Dermis blood vessel endothelial cell (primary cell): Measurements from ENCODE around the gene CDC6. TPM values are rescaled to one million over a fixed set of nuclear protein-coding genes. Genes with fewer than 3 reads are reported as not detected.

Experiments
- DNase-seq: peaks from one replicate; pipeline ENCODE4 v3.0.0; 2010
- total RNA-seq: library from RNA; depleted of rRNA; stranded (reverse); fragments of >200 nt; gene quantifications from 2 replicates; pipeline ENCODE4 v1.2.3, GENCODE V29; 2014

Gene CDC6
- 16.8 and 33.6 TPM in 2 replicates for total RNA-seq

GRCh38 chr17:40287494-40288369 lies at the start of gene CDC6:
TSS of gene CDC6 (plus strand) at chr17:40287879. CDS start at chr17:40289421, 1,542 bp downstream.
- DNase-seq = peak; percentile 99

- DNase-seq = no peak
Measured at GRCh38 chr17:40241252-40241834, 46.3 kb upstream of the CDC6 start.

- no peak for DNase-seq
Measured at GRCh38 chr17:40242774-40243173, 44.9 kb upstream of the CDC6 start.

DNA sequence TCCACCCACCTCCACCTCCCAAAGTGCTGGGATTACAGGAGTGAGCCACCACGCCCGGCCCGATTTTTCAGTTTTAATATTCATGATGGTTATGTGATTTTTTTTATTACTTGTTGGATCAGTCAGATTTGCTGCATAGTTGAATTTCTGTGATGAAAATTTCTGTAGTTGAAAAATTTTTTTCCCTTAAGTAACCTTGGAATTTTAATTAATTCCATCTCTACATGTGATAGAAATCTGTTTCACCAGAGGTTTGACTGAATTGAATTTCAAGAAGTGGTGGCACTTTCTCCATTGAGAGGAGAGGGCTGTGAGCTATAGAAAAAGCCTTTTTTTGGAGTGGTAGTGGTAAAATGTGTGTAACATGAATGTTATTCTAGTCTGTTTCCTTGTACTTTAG lies 43.9 kb upstream of the CDC6 start:
- DNase-seq = no peak

DNA sequence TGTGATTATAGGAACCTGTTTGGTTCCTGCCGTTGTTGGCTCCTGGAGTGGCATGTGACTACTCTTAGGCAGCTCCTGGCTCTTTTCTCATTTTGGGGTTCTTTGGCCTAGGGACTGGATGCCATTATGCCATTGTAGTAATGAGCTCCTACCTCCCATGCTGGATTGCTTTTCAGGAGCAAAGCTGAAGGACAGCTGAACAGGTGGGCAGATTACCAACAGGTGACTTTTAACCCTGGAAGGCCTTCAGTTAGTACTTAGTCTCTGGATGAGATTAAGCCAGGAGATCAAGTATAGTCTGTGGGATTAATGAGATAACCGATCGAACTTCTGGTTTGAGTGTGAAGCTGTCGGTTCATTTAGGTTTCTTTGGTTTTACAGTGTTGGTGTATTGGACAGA lies 43.4 kb upstream of the CDC6 start:
- no peak for DNase-seq

DNA sequence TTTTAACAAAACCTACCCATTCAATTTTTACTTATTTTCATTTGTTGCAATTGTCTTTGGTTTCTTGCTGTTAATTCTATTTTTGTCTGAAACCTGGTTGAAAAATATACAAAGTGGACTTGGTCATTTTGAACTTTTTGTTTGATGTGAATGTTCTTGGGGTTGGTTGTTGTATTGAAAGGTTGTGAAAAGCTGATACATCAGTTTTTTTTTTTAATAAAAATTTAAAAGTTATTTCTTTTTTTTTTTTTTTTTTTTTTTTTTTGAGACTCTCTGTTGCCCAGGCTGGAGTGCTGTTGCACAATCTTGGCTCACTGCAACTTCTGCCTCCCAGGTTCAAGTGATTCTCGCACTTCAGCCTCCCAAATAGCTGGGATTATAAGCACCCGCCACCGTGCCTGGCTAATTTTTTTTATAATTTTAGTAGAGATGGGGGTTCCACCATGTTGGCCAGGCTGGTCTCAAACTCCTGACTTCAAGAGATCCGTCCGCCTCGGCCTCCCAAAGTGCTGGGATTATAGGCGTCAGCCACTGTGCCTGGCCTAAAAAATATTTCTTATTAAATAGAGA lies 39.7 kb upstream of the CDC6 start:
- no peak for DNase-seq

GRCh38 chr17:40248507-40248906 lies 39.2 kb upstream of the CDC6 start:
- no peak for DNase-seq

- DNase-seq = peak; percentile 87
Measured at GRCh38 chr17:40251576-40251975, 36.1 kb upstream of the CDC6 start.

GRCh38 chr17:40253565-40253964 lies 34.1 kb upstream of the CDC6 start:
- no peak for DNase-seq

DNA sequence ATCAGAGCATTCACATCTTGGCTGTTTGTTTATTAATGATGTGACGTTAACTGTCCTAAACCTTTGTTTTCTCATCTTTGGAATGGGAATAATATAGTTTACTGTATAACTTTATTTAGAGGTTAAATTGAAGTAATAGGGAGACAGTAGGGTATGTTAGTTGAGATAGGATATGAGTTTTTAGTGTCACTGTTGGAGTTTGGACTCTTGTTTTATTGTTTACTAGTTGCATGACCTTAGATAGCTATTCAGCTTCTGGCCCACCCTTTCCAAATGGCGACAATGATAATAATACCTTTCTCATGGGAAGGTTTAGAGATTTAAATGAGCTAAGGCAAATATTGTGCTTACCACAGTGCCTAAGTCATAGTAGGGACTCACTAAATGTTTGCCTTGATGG lies 28.2 kb upstream of the CDC6 start:
- DNase-seq = no peak

GRCh38 chr17:40260528-40260927 lies 27.2 kb upstream of the CDC6 start:
- no peak for DNase-seq

- no peak for DNase-seq
Measured at GRCh38 chr17:40264458-40265185, 23.1 kb upstream of the CDC6 start.

GRCh38 chr17:40265337-40265736 lies 22.3 kb upstream of the CDC6 start:
- no peak for DNase-seq

DNA sequence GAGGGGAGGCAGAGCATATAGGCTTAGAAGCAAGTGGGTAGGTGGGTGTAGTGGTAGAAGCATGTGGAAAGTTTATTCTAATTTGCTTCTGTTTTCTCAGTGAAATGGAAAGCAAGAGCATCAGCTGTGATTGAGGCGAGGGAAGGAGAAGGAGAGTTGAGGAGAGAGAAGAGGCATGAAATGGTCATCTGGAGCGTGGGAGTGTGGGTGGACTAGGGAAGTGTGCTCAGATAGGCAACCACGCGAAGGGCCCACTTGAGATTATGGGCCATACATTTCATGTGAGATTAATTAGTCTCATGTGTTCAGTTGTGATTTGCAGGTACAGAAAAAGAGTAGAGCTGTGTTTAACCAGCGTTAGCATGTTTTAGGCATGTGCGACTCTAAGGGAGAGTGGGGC lies 20.8 kb upstream of the CDC6 start:
- no peak for DNase-seq

DNA sequence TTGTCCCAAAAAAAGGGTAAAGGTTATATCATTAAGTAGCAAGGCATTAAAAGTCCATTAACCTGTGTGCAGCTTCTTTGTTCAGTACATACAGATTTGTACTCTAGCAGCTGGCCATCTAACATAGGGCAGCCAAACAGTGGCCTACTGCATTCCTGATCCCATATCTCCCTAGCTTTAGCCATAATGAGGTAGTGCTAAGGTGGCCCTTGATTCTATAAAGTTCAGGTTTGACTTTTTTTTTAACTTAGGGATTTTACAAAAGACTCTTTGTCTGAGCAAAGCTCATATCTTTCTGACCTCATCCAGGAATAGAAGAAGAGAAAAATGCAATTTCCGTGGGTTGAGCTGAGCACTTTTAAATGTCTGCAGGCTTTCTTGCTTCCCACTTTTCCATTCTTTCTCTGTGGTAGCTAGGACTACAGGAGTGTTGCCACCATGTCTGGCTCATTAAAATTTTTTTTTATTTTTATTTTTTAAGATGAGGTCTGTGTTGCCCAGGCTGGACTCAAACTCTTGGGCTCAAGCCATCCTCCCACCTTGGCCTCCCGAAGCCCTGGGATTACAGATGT lies 19.5 kb upstream of the CDC6 start:
- no peak for DNase-seq

DNA sequence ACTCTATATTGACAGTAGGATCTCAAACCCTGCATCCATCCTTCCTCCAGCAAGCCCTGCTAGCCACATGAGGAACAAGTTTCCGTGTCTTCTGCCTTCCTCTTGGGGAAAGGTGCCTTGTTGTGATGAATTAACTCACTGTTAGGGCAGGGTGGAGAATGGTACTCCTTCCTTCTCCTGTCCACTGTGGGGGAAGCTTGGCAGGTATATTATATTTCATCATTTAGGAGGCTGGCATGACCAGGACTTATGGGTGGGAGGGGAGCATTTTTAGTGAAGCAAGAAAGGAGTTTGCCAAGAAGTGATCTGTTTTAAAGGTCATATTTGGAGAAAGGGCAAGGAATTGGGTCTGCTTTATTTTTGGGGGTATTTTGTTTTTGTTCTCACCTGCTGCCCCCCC lies 9.3 kb upstream of the CDC6 start:
- no peak for DNase-seq

GRCh38 chr17:40279402-40279801 lies 8.3 kb upstream of the CDC6 start:
- DNase-seq = no peak

DNA sequence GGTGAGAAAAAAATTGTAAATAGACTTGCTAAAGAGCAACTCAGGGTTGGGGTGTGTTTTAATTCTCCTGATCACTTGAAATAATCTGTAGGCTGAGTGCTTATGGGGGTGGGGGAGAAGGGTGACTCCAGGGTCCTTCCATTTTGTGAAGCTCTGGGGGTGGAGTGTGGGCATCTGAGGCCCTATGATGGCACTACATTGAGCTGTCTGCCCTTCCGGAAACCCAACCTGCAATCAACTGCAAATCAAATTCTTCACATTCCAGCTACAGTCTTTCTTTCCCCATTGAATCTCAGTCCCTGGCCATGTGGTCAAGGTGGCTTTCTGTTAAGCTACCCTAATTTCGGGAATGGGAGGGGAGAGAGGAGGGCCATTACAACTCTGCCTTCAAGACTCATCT lies 6.0 kb upstream of the CDC6 start:
- DNase-seq = no peak

DNA sequence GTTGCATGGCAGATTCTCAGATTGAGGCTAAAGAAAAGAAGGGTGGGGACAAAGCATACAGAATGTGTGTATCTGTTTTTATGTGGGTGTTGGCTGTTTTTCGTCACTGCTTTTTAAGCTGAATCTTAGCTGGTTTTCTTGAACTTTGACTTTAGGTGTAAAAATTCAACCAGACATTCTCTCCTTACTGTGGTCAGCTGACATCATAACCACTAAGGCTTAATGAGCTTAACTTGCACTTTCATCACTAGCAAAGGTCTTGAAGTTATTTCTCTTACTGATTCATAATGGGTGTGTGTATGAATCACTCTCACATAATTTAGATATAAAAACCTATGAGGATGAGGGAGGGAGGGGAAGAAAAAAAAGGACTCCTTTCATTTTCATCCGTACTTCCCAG lies 4.0 kb upstream of the CDC6 start:
- DNase-seq = peak; percentile 53

- DNase-seq = peak; percentile 74
Measured at GRCh38 chr17:40284085-40284713, 3.5 kb upstream of the CDC6 start.

- no peak for DNase-seq
Measured at GRCh38 chr17:40286473-40286872, 1.2 kb upstream of the CDC6 start.

- no peak for DNase-seq
Measured at GRCh38 chr17:40287159-40287493, 553 bp upstream of the CDC6 start.
